Activated T-helper 1 cell treated with anti-CD3 and anti-CD28 coated beads, Interleukin-2, amount 50 U/mL, for 16 hours (primary cell): Measurements from ENCODE around the gene DFFB.

Experiments used
- DNase-seq, 2 donors: peaks; one replicate each; pipeline ENCODE4 v3.0.0-alpha.2; 2020; ENCODE audit warnings: low read depth in 1 of 2, low spot score in 1 of 2

The DFFB gene

DNA sequence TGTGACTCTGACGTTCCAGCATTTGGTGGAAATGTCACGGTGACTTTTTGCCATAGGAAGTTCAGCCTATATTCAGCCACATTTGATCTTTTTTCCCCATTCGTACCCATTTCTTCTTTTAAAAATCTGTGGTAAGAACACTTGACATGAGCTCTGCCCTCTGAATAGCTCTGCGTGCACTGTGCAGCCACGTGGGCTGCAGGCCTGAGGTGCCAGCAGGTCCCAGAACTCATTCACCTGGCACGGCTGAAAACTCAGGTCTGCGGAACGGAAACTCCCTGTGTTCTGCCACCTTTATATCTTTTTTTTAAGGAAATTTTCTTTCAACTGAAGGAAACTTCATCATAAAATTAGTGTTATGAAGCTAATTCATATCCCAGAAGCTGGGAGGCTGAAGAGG lies 28.9 kb upstream of the DFFB start:
- DNase-seq, result no peak

- DNase-seq, result no peak
Observed at GRCh38 chr1:3831689-3832088, 25.6 kb upstream of the DFFB start.

GRCh38 chr1:3834701-3835100 lies 22.6 kb upstream of the DFFB start:
- DNase-seq, result no peak

- DNase-seq, result no peak
Observed at GRCh38 chr1:3836421-3836820, 20.9 kb upstream of the DFFB start.

DNA sequence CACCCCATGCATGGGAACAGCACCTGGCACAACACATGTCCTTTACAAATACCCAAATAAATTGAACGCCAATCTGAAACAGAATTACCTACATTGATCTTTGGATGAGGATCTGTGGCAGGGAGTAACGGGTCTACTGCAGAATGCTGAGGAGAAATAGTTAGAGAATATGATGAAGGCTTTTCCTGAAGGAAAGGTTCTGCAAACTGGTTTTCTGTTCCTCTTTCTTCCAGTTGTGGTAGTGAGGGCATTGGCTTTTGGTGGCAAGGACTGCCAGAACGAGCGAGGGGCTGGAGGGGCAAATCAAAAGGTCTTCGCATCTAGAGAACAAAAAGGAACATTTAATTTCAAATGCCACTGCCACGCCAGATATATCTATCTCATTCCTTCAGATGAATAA lies 20.1 kb upstream of the DFFB start:
- no peak for DNase-seq

GRCh38 chr1:3837685-3838084 lies 19.6 kb upstream of the DFFB start:
- no peak for DNase-seq

DNA sequence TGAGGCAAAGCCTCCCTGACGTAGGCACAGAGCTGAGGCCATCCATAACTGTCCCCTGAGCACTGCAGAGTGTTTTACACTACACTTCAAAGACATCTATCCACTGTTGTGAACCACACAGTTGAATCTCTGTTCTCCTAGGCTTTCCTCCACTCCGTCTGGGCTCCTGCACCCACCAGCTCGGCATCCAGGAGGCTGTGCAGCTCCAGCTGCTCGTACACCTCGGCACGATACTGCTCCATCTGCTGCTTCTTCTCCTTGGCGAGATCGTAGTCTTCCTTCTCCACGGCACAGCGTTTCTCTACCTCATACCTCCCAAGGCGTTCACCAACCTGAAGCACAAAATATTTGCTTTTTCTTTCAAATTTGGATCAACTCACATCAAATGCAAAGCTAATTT lies 18.5 kb upstream of the DFFB start:
- DNase-seq, result no peak

DNA sequence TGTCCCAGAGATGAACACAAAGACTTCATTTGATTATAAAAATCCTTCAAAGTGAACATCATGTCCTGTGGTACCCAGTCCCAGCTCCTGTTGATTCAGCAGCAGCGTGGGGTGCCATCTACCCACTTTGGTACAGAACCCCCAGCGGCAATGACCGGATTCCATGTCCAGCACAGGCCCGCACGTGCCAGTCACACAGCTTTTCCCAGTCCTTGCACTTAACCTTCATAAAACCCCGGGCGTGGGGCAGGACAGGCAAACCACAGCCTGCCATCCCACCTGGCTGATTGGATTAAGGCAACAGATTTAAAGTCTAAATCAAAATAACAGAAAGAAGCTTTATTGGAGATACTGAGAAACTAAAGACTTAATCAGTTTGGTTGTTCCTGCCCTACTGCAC lies 15.8 kb upstream of the DFFB start:
- no peak for DNase-seq

DNA sequence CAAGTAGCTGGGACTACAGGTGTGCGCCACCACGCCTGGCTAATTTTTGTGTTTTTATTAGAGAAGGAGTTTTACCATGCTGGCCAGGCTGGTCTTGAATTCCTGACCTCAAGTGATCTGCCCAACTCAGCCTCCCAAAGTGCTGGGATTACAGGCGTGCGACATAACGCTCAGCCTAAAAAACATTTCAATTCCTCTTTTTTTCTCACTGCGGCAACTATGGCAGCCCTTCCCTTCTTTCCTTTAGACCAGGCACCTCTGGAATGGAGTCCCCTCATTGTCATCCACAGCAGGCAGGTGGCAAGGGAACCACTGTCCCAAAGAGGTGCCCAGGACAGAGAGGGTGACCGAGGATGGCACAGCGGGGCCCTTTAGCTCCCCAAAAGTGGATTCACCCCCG lies 14.4 kb upstream of the DFFB start:
- DNase-seq, result no peak

DNA sequence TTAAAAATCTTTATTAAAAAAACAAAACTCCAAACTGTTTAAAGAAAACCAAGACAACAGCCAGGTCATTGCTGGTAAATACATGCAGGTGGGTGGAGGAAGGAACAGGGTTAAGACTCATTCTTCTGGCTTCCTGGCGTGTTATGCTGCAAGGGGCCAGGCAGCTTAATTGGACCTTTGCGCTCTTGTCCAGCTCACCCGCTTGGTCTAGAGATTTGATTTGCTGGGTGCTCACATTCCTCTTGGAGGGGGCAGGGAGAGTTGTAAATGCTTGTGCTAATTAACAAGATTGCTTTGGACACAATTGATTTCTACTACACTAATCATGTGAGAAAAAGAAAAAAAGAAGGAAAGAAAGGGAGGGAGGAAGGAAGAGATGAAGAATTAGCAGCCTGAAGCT lies 10.7 kb upstream of the DFFB start:
- DNase-seq, result no peak

DNA sequence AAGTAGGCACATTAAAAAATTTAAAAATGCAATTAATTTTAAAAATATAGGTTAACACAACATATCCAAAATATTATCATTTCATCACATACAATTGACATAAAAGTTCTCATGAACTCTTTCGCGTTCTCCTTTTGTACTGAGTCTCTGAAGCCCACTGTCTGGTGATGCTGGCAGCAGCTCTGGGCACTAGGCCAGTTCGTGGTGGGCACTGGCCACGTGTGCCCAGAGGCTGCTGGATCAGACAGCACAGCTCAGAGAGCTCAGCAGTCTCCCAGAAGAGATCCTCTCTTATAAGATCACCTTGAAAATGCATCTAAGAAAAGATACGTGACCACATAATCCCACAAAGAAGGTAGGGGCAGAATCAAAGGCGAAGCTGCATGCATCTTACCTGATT lies 10.2 kb upstream of the DFFB start:
- no peak for DNase-seq

DNA sequence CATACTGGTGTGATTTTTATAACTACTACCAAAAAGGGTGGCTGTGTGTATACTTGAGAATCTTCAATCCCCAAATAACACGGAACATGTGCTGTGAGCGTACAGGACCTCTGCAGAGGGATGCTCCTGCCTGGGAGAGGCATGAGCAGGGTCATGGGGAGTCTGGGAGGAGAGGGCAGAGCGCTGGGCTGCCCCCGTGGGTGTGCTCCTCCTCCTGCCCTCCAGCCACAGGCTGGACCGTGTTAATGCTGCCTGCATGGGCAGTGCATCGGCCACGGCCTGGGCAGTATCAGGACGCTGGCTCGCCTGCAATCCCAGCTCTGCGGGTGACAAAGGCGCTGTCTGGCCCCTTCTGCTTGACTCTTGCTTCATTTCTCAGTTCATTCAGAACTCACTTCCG lies 6.4 kb upstream of the DFFB start:
- no peak for DNase-seq

DNA sequence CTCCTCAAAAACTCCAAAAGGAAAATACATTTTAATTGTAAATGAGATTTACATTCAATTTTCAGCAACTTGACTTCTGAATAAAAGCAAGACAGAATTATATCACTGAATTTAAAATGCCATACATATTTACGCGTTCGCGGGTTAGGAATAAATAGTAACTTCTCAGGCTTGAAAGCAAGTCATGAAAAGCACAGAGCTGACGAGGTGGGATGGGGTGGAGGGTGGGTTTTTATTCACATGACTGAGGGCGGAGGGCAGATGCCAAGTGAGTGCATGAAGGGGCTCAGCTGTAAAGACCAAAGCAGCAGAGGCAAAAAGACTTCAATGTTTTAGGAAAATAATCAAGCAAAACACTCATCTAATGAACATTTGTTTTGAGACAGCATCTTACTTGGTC lies 6.0 kb upstream of the DFFB start:
- no peak for DNase-seq

- no peak for DNase-seq
Observed at GRCh38 chr1:3852091-3852490, 5.2 kb upstream of the DFFB start.

DNA sequence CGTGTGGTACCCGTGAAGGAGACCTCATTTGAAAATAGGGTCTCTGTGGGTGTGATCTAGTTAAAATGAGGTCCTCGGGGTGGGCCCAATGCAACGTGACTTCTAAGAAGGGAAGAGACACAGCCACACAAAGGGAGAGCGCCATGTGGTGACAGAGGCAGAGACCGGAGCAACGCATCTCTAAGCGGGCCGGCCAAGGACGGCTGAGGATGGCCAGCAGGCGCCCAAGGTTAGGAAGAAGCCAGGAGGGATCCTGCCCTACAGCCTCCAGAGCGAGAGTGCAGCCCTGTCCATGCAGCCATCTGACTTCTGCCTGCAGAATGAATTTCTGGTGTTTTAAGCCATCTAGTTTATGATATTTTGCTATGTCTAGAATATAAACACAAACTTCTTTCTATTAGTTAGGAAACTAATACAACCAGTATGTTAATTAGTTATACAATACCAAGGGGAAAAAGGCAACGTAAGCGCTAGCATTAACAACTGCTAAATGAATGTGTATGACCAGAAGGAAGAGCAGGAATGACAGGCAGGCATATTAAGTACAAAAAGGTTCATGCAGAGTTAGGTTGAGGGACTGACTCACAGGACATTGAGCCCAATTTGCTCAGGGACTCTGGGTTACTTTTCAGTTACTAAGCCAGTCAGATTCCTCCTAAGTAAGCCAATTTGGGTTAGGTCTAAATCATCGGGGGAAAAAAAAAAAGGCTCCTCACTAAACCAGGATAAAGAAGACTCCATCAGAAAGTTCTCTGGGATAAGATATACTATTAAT lies 4.4 kb upstream of the DFFB start:
- DNase-seq, result no peak

GRCh38 chr1:3857791-3858129 lies 484 bp downstream of the DFFB start:
- DNase-seq, result no peak

DNA sequence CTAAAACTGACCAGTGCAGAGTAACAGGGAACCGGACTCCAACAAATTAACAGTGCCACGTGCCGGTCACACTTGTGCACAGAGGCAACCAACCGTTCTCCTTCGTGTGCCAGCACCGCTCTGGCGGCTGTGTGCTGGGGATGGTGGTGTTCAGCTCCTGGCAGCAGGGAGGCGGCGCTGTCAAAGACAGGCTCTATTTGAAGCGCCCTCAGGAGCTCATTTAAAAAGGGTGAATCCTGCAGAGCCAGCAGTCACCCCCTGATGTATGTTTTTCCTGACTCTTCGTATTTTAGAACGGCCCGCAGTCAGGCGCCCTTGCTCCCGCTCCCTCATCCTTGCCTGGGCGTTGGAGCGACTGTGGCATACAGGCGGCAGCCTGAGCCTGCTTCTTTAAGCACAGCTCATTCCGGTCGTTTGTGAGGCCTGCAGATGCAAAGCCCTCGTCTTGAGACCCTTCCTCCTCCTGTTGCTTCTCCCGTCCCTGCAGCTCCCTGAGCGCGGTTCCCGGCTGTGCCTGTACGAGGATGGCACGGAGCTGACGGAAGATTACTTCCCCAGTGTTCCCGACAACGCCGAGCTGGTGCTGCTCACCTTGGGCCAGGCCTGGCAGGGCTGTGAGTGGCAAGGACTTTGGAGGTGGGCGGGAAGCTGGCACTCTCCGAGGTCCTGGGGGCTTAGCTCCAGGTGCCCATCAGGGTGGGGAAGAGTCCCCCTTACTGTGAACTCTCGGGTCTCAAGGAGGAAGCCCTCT lies 1.1 kb downstream of the DFFB start:
- no peak for DNase-seq

DNA sequence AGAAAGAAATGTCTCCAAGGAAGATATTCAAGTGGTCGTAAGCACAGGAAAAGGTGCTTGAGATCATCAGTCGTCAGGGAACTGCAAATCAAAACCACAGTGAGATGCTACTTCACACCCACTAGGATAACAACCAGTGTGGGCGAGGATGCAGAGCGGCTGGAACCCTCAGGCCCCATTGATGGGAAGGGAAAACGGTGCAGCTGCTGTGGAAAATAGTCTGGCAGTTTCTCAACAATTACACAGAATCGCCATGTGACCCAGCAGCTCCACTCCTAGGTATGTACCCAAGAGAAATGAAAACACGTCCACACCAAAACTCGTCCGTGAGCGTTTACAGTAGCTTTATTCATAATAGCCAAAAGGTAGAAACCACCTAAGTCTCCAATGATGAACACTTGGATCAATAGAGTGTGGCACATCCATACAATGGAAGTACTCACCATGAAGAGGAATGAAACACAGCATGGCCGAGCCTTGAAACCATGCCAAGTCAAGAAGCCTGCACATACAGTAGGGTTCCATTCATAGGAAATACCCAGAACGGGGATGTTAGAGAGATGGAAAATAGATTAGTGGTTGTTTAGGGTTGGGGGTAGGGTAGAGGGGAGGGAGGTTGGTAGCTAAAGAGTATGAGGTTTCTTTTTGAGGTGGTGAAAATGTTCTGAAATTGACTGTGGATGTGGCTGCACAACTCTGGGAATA lies 6.1 kb downstream of the DFFB start:
- no peak for DNase-seq

DNA sequence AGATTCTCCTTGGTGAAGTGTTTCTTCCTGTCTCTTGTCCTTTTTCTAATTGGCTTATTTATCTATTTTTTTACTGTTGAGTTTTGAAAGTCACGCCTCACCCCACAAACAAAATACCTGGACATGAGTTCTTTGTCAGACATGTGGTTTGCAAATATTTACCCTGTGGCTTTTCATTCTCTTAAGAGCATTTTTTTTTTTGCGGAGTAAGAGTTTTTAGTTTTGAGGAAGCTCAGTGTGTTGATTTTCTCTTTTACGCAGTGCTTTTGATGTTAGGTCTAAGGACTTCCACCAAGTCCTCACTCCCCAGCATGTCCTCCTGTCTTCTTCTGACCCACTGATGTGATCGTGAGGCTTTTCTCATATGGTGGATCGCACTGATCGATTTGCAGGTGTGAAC lies 7.6 kb downstream of the DFFB start:
- DNase-seq, result no peak

DNA sequence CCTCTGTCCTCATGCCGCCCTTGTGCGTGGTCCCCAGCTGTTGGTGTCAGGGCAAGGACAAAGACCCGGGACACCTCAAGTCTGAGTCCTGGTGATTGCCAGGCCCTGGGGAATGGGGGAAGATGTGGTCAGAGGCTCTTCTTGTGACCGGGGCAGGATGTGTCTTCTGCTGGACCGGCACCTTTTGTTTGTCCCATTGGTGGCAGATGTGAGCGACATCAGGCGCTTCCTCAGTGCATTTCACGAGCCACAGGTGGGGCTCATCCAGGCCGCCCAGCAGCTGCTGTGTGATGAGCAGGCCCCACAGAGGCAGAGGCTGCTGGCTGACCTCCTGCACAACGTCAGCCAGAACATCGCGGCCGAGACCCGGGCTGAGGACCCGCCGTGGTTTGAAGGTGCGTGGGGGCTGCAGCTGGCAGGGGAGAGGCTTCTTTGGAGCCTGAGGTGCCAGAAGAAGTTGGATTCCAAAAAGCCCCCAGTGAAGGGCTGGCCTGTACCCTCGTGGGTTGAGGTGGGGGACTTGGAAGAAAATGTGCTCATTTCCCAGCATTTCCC lies 8.4 kb downstream of the DFFB start:
- no peak for DNase-seq

- DNase-seq, result no peak
Observed at GRCh38 chr1:3868464-3869006, 11.3 kb downstream of the DFFB start.
